ENCODE measurements around the gene FNDC3B. TPM values are rescaled to one million over a fixed set of nuclear protein-coding genes. Genes with fewer than 3 reads are reported as not detected.

Gene FNDC3B
- total and polyA plus RNA-seq, 2 donors (not counting 3 experiments of a cell fraction or from before 2014, with no cell fraction given), result 91.6 to 295 TPM

- Histone ChIP-seq H3K9me3 (replicated peaks; ENCODE audit: control insufficient read depth, insufficient read depth, low read length) (no peaks in the 10 kb centered on the region), H3K9me1 (replicated peaks; ENCODE audit: control insufficient read depth, extremely low read depth, insufficient read depth, low read length) (no peaks in the 10 kb centered on the region), H3K9ac (replicated peaks; ENCODE audit: extremely low read depth, insufficient read depth, low read length) (no peak overlapping the region), H3K4me1 (ENCODE audit: control insufficient read depth, extremely low read depth, insufficient read depth, low read length) (peaks cover 28% of the 10 kb centered on the region), H3K4me2 (ENCODE audit: insufficient read depth, low read length) (no peak overlapping the region), H3K27me3 (ENCODE audit: control insufficient read depth in 2 of 2, insufficient read depth in 2 of 2, low read length in 2 of 2) (no peaks in the 10 kb centered on the region), H3K79me2 (ENCODE audit: control insufficient read depth, insufficient read depth, low read length) (peaks cover 98% of the 10 kb centered on the region), H2AFZ (ENCODE audit: low read depth, low read length) (no peak overlapping the region), H3K27ac (ENCODE audit: insufficient read depth, low read depth, low read length) (no peak overlapping the region), H4K20me1 (replicated peaks; ENCODE audit: control insufficient read depth, extremely low read depth, insufficient read depth, low read length) (peaks cover 20% of the 10 kb centered on the region), H3K4me3 (replicated peaks in 1 of 3; ENCODE audit: insufficient read depth in 1 of 3, low read depth in 1 of 3, low read length in 3 of 3) (no peak overlapping the region), H3K36me3 (ENCODE audit: control insufficient read depth in 2 of 2, extremely low read depth in 1 of 2, insufficient read depth in 2 of 2, low read length in 2 of 2) (peaks cover 0 to 2% of the 10 kb centered on the region in 2 experiments)
- BruUV-seq (replicated peaks), result no TSS peak
- TF ChIP-seq JUN (IDR thresholded peaks at IDR 0.05; ENCODE audit: borderline replicate concordance, insufficient read depth, insufficient read length, low read depth), result no peak
- TF ChIP-seq GATA2 (IDR thresholded peaks at IDR 0.05; ENCODE audit: insufficient read depth, insufficient read length, low read depth, low read length), result no peak
- no peak for TF ChIP-seq MAX (IDR thresholded peaks at IDR 0.05; ENCODE audit: insufficient read depth, insufficient read length)
- no peak for TF ChIP-seq FOS (IDR thresholded peaks at IDR 0.05; ENCODE audit: borderline replicate concordance, insufficient read depth, low read length)
- no peak for TF ChIP-seq MYC (IDR thresholded peaks at IDR 0.05; ENCODE audit: low read depth, low read length)
- no peak for TF ChIP-seq EZH2 (IDR thresholded peaks at IDR 0.05; ENCODE audit: borderline replicate concordance, low read depth, low read length, severe bottlenecking)
- no peak for TF ChIP-seq POLR2A (IDR thresholded peaks at IDR 0.05; ENCODE audit: low read depth, low read length)
- TF ChIP-seq POLR2AphosphoS5 (IDR thresholded peaks at IDR 0.05; ENCODE audit: insufficient read depth, low read depth, low read length), result no peak
- no peak for TF ChIP-seq CTCF (IDR thresholded peaks at IDR 0.05; ENCODE audit: extremely low read depth in 1 of 2, insufficient read depth in 1 of 2, low read depth in 1 of 2, low read length in 2 of 2)
- DNase-seq (ENCODE audit: low read depth, low spot score) (no peak), FAIRE-seq (no peak)
- ChIA-PET POLR2A (no interaction called here), CTCF (interaction anchor here (1.0 to 2.0 kb wide), 2 partner anchors 9 to 39 kb away, joined by 3 to 5 read pairs; no protein-coding TSS in a partner anchor)
- dilution Hi-C loops (cut with MboI; ENCODE audit: extremely low pct_ligation_motif_present, low sequenced_read_pairs) (no loop called here), intact Hi-C loops (cut with micrococcal nuclease) (no loop called here)
Observed at GRCh38 chr3:172100482-172100881, 61.1 kb downstream of the FNDC3B start.
